NCI-H1105 (cell line): Measurements from ENCODE around the gene PAOX.

Source experiments
- DNase-seq: peaks from one replicate; lab custom pipeline; 2025; lab: John Stamatoyannopoulos, UW

The PAOX gene

GRCh38 chr10:133350283-133350949 lies 28.6 kb upstream of the PAOX start:
- no peak for DNase-seq

- no peak for DNase-seq
Observed at GRCh38 chr10:133350950-133351329, 28.1 kb upstream of the PAOX start.

GRCh38 chr10:133351408-133352318 lies 27.4 kb upstream of the PAOX start:
- DNase-seq = no peak

GRCh38 chr10:133353202-133353959 lies 25.7 kb upstream of the PAOX start:
- DNase-seq = no peak

- no peak for DNase-seq
Observed at GRCh38 chr10:133353988-133354605, 25.0 kb upstream of the PAOX start.

- no peak for DNase-seq
Observed at GRCh38 chr10:133354672-133355240, 24.3 kb upstream of the PAOX start.

- DNase-seq = no peak
Observed at GRCh38 chr10:133355266-133355665, 23.8 kb upstream of the PAOX start.

- no peak for DNase-seq
Observed at GRCh38 chr10:133355991-133356390, 23.1 kb upstream of the PAOX start.

- DNase-seq = no peak
Observed at GRCh38 chr10:133356549-133357284, 22.3 kb upstream of the PAOX start.

- DNase-seq = no peak
Observed at GRCh38 chr10:133357285-133358161, 21.5 kb upstream of the PAOX start, which contains the start of gene FUOM. FUOM (minus strand) TSS chr10:133358019; CDS start chr10:133358007, 12 bp downstream.

GRCh38 chr10:133358162-133358924 lies 20.7 kb upstream of the PAOX start:
- DNase-seq = no peak

- no peak for DNase-seq
Observed at GRCh38 chr10:133358925-133359310, 20.1 kb upstream of the PAOX start.

- peak; percentile 44 for DNase-seq
Observed at GRCh38 chr10:133359554-133359971, 19.5 kb upstream of the PAOX start.

GRCh38 chr10:133359972-133360610 lies 19.0 kb upstream of the PAOX start:
- no peak for DNase-seq

GRCh38 chr10:133361227-133361626 lies 17.8 kb upstream of the PAOX start:
- DNase-seq = no peak

GRCh38 chr10:133361773-133362441 lies 17.2 kb upstream of the PAOX start:
- DNase-seq = no peak

GRCh38 chr10:133362846-133363245 lies 16.2 kb upstream of the PAOX start:
- DNase-seq = no peak
